Measurements from ENCODE around the gene CRYBB3.
A peak's percentile ranks its signal among the peaks of the same experiment; 100 is the strongest.

DNA sequence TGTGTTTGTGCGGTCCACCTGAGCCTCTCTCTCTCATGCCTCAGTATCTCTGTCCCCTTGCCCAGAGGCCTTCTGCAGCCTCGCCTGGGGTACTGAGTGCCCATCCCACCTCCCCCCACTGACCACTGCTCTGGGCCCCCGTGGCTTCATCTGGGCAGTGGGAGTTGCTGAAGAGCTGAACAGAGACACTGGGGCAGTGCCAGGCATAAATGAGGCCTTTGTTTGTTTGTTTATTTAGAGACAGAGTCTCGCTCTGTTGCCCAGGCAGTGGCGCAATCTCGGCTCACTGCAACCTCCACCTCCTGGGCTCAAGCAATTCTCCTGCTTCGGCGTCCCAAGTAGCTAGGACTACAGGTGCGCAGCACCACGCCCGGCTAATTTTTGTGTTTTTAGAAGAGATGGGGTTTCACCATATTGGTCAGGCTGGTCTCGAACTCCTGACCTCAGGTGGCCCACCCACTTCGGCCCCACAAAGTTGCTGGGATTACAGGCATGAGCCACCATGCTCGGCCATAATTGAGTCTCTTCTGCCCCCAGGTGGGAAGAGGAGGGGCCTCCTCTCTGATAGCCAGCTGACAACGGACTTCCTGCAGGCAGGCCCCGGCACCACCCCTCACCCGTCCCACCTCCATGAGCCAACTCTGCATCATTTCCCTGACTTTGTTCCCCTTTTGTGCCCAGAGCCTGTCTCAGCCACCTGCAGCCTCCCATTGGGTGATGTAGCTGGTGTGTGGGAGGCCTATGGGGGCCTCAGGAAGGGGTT, 9.3 kb downstream of the CRYBB3 start:
- TF ChIP-seq CTCF (optimal IDR thresholded peaks at IDR 0.05 in 1 of 3, IDR thresholded peaks at IDR 0.05 in 1 of 3, conservative IDR thresholded peaks at IDR 0.05 in 1 of 3; ENCODE audit: extremely low read depth in 1 of 3, insufficient read depth in 2 of 3, low read length in 3 of 3) (peak in 1 of 3 experiments; percentile 18), EZH2 (IDR thresholded peaks at IDR 0.05; ENCODE audit: low read length) (no peak)
